Stimulated activated CD4-positive, alpha-beta T cell treated with anti-CD3 and anti-CD28 coated beads, Interleukin-15, amount 100 ng/mL, for 48 hours (primary cell): ENCODE measurements around the gene AGAP3.

Experiments
- DNase-seq, 2 donors: peaks; one replicate each; pipeline ENCODE4 v3.0.0-alpha.2; 2020; ENCODE audit warnings: low read depth in 2 of 2

The AGAP3 gene

DNA sequence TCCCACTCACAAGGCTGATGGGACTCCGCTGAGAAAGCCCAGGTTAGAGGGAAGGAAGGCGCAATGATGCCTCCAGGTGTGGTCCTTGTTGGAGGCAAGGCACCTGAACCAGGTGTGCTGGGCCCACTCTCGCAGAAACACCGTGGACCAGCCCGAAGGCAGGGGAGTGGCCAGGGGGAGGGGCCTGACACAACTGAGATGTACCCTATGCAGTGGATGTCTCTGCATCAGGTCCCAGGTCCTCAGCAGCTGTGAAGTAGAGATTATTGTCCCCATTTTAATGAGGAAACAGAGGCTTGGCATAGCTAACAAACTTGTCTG is 49.2 kb downstream of the AGAP3 start:
- DNase-seq = no peak

DNA sequence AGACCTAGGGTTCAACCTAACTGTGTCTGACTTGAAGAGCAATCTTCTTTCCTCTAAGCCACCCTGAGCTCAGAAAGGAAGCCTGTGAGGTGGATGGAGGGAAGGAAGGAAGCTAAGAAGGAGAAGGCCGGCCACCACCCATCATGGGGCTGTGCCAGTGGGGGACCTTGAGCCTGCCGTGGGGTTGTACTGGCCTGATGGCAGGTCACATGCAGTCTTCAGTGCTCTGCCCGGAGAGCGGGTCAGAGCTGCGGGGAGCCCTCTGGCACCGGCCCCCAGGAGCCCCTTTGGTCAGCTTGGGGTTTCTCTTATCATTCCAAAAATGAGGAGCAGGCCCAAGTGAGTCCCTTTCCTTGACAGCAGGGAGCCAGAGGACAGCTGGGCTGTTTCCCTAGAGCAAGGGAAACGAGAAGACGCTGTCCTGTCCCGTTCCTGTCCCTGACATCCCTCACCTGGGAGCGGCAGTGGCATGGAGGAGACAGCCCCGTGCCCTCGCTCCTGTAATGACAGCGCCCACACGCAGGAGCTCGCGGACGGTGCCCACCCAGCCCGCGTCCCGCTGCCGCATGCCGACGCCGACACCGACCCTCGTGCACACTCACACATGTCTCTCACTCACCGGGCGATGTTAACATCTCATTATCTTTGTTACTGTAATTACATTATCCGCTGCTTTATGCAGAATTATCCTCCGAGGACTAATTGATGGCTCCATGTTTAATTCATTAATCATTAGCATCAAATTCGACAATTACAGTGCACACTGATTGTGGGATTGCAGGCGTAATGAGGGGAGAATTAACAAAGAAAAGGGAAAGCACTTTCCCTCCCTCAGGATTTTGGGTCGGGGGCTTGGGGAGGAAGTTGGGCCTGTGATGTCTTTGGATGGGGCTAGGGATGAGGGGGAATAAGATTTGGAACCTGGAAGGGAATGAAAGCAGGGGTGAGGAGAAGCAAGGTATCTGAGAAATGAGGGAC is 49.9 kb downstream of the AGAP3 start:
- DNase-seq = no peak

DNA sequence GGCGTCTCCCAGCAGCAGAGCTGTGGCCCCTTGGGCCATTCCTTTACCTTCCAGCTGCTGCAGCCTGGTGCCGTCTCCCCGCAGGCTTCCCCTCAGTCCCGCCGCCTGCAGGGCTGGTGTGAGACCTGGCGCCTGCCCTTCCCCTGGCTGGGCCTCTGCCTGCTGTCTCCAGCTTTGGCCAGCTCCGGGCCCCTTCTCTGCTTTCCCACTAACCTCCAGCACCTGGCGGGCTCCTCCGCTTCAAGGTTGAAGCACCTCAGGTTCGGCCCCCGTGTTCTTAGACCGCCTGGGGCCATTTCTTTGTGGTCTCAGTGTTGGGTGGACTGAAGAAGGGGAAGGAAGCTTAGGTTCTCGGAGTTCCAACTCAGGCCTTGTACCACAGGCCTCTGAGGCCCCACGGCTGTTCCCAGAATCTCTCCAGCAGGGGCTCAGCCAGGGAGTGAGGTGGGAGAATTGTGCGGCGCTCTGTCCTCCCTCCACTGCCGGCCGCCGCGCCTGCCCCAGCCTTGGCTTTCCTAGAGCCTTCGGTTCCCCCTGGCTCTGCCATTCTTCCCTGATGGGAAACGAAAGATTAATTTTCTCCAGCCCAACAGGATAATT is 50.9 kb downstream of the AGAP3 start:
- no peak for DNase-seq

- no peak for DNase-seq
Measured at GRCh38 chr7:151137791-151138152, 51.5 kb downstream of the AGAP3 start.

DNA sequence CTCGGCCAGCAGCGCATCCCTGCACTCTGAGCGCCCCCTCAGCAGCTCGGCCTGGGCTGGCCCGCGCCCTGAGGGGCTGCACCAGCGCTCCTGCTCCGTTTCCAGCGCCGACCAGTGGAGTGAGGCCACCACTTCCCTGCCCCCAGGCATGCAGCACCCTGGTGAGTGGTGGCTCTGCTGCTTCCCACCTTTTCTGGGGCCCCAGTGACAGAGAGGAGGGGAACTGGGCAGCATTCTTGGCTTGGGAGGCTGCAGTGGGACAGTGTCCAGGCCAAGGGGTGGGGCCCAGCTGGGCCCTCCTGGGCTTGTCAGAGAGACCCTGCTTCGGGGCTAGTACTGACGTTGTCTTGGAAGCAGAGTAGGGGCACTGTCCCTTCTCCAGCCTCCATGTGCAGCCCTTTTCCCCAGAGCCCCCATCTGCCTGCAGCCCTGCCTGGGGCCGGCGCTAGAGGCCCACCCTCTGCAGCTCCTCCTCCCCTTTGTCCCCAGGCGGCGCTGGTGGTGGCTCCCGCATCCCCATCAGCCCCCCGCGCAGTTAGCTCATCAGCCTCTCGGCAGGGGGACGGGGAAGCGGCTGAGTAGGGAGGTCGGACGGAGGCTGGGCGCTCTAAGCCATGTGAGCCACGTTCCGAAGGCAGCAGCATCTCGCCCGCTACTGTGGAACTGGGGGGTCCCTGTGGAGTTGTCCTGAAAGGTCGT is 52.0 kb downstream of the AGAP3 start:
- DNase-seq = no peak

DNA sequence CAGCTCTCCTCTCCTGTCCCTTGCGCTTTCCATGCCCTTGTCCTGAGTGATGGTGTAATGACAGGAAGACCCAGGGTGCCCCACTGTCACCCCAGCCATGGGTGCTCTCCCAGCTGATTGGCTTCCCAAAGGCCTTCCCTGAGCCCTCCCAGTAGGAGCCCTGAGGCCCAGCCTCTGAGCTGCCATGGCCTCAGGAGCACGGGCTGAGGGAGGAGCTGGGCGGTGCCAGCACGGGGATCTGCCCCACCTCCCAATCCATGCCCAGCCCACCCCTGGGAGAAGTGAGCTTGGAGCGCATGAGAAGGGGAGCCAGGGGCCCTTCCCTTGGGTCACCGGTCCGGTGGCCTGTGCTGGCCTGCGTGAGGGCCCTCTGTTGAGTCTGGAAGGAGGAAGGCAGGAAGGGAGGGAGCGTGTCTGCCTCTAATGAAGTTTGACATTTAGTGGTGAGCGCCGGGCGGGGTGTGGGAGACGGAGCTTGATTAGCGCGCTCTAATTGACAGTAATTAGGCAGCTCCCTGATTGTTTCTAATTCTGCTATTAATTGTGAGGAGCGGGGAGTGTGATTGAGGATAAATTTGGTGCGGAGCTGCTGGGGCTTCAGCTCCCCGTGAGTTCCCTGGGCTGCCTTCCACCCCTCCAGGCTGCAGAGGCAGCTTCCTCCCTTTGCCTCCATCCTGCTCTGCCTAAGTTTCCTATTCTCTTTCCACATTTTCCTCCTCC is 53.0 kb downstream of the AGAP3 start:
- no peak for DNase-seq

GRCh38 chr7:151139791-151140190 is 53.5 kb downstream of the AGAP3 start:
- no peak for DNase-seq

DNA sequence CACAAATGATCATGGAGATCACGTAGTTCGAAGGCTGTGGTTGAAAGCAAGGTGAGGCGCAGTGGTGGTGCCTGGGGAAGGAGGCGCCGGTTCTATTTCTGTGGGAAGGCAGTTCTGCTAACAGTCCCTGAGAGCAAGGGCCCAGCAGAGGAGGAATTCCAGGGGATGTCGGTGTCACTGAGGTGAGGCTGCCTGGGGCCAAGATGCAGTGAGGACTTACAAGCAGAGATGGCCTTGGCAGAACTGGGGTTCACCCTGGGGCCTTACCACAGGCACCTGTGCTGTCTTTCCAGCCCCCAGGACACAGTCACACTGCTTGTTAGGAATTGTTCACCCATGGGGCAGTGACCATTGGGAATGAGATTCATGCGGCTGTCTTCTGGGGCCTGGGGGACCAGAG is 54.6 kb downstream of the AGAP3 start:
- DNase-seq = no peak

DNA sequence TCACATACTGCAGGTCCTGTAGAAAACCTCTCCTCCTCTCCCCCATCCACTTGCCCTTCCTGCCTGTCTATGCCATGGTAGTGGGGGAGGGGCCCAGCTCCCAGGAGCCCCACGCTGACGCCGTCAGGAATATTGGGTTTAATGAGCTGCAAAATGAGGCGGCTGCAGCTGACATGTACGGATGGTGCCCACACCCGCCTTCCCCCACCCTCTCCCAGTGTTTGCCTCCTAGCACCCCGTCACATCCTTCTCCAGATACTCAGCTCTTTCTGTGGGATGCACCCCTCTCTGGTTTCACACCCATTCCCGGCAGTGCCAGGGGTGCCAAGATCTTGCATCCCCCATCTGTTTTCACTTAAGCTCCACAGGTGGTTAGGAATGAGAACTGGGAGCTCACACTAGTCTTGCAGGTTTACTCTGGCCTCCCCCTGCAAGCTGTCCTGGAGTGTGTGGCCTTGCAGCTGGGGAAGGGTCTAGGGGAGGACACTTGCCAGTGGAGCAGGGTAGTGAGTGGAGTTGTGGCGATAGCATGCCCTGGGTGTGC is 55.1 kb downstream of the AGAP3 start:
- DNase-seq = no peak

DNA sequence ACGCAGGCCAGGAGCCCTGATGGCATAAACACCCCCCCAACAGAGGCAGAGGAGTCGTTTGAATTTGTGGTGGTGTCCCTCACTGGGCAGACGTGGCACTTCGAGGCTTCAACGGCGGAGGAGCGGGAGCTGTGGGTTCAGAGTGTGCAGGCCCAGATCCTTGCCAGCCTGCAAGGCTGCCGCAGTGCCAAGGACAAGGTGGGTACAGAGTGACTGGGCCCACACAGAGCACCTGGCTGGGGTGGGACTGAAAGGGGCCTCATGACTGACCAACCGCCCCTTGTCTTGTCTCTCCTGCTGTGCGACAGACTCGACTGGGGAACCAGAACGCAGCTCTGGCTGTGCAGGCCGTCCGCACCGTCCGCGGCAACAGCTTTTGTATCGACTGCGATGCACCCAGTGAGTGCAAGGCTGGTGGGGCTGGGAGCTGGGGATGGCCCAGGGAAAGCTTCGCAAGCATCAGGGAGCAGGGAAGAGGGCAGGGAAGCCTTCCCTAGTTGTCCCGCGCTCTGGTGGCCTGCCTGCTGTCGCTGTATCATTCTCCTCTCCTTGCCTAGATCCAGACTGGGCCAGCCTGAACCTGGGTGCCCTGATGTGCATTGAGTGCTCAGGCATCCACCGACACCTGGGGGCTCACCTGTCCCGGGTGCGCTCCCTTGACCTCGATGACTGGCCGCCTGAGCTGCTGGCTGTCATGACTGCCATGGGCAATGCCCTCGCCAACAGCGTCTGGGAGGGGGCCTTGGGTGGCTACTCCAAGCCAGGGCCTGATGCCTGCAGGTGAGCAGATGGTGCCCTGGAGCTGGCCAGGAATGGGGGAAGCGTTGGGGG is 55.8 kb downstream of the AGAP3 start:
- no peak for DNase-seq

DNA sequence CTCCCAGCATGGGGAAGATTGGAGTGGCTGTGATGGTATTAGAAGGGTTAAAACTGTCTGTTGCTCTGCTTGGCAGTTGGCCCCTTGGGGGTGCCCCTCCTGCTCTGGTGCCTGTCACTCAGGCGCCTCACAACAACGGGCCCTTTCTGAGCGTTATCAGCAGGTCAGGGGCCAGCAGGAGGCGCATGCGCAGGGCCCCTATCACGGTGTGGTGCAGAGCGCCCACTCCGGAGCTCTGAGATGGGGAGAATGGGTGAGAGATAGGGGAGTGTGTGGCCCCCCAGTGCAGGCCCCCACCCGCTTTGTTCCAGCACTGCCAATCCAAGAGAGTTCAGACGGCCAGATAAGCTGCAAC is 56.4 kb downstream of the AGAP3 start:
- no peak for DNase-seq

DNA sequence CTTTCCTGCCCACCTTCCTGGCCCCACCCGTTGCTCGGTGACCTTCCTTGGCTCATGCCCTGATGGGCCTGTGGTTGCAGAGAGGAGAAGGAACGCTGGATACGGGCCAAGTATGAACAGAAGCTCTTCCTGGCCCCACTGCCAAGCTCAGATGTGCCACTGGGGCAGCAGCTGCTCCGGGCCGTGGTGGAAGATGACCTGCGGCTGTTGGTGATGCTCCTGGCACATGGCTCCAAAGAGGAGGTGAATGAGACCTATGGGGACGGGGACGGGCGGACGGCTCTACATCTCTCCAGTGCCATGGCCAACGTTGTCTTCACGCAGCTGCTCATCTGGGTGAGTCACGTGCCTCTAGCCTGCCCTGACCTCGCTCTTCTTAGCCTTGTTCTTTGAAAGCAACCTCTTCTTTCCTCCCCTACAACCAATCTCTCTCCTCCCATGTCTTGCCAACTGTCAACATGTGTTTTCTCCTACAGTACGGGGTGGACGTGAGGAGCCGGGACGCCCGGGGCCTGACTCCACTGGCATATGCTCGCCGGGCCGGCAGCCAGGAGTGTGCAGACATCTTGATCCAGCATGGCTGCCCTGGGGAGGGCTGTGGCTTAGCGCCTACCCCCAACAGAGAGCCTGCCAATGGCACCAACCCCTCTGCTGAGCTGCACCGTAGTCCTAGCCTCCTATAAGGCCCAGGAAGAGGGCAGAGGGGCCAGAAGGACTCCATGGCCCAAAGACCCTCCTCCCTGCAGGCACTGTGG is 57.2 kb downstream of the AGAP3 start:
- DNase-seq = no peak

- DNase-seq = no peak
Measured at GRCh38 chr7:151144387-151144786, 58.1 kb downstream of the AGAP3 start.

GRCh38 chr7:151146761-151147160 is 60.5 kb downstream of the AGAP3 start:
- no peak for DNase-seq

DNA sequence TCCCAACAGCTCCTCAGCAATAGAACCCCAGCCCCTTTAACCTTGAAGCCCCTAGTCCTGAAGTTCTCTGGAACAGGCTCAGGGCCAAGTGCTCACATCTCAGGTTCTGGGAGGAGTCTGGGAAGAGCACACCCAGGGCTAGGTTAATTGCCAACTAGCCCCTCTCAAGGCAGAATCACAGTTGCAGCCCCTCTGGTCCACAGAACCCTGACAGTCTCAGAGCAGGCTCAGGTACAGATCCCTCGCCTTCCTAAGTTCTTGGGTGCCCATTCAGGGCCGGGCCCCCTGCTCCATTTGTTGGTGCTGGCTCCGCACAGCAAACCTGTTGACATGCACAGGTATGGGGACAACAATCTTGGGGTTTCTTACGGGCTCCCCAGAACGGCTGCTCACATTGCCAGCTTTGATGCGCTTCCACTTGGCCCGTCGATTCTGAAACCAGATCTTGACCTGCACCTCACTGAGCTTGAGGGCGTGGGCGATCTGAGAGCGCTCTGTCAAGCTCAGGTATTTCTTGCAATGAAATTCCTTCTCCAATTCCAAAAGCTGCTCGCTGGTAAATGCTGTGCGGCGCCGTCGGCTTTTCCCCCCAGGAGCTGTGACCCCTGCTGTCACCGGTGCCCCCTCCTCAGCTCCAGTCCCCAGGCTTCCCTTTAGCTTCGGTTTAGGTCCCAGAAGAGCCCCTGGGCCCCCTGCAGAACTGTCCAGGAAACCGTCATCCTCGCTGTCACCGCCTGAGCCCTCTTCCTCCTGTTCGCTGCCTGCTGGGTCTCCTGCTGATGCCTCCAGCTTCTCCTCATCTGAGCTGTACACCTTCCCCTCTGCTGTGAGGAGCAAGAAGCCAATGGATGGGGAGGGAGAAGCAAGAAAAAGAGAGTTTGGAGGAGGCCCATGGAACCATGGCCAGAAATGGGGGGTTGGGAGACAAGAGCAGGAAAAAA is 62.3 kb downstream of the AGAP3 start:
- no peak for DNase-seq

GRCh38 chr7:151150388-151150787 is 64.1 kb downstream of the AGAP3 start:
- no peak for DNase-seq

DNA sequence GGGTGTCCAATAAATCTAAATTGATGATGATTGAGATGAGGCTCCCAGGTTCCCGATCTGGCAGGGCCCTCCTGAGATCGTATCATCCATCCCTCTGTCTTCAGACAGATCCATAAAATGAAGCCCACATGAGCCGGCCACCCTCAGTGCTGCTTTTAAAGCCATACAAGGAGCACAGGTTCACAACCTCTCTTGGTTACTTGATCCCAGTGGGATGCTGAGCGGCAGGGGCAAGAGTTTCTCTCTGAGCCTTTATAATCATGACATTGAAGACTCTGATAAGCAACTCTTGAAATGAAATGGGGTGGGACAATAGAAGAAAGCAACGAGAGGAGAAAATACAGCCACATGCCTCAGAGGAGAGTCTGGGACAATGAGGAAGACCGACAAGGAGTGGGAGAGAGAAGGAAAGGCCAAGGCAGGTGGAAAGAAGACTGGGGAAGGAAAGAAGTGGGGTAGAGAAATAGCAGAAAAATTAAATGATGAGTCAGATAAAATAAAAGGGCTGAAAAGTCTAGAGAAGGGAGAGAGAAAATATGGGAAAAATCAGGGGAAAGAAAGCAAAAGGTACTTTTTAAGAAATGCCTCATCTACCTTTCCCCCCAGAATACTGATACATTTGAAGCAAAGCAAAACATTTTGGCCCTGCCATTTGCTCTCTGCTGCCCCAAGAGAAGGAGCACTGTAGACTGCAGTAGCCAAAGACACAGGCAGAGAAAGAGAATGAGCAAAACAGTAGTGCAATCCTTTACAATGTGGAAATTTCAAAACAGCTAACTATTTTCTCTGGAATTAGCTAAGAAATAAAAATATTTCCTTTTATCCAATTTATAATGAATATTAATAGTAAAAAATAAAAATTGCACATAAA is 66.6 kb downstream of the AGAP3 start:
- no peak for DNase-seq

GRCh38 chr7:151157645-151158329 is 71.5 kb downstream of the AGAP3 start:
- no peak for DNase-seq
